Frontal cortex (tissue), 4 donors: ENCODE results near the gene ZSCAN4. TPM values are rescaled to one million over a fixed set of nuclear protein-coding genes. Genes with fewer than 3 reads are reported as not detected.

Source experiments
- DNase-seq, 2 donors: peaks; one replicate each; pipeline ENCODE4 v3.0.0; 2012; ENCODE audit warnings: low spot score in 2 of 2
- FAIRE-seq: peaks from 2 replicates; lab custom pipeline; 2012; peaks lifted over from hg19 to GRCh38; lab: Jason Lieb, UNC
- total RNA-seq: library from RNA; depleted of rRNA; stranded (reverse); fragments of >200 nt; gene quantifications from one replicate; pipeline ENCODE4 v1.2.3, GENCODE V29; 2014
- donor health status: control.
- donor health status: control.
- donor health status: control.

Gene ZSCAN4
- not detected for total RNA-seq

- FAIRE-seq (no peak), DNase-seq (no peak)
Measured at GRCh38 chr19:57668635-57669034, at the start of gene ZSCAN4. Gene ZSCAN4 (plus strand): TSS chr19:57668935. CDS start chr19:57676146, 7,211 bp downstream.

- no peak for FAIRE-seq
- no peak for DNase-seq
Measured at GRCh38 chr19:57620673-57621348, 47.9 kb upstream of the ZSCAN4 start.

- FAIRE-seq = no peak
- no peak for DNase-seq
Measured at GRCh38 chr19:57623091-57623490, 45.6 kb upstream of the ZSCAN4 start.

GRCh38 chr19:57632987-57633831 lies 35.5 kb upstream of the ZSCAN4 start, which contains the start of gene ZNF211:
Gene ZNF211 (plus strand): TSS chr19:57633168. CDS start chr19:57633347, 179 bp downstream.
- DNase-seq = peak; percentile 84 to 92
- no peak for FAIRE-seq

- DNase-seq (no peak), FAIRE-seq (no peak)
Measured at GRCh38 chr19:57633832-57634131, 35.0 kb upstream of the ZSCAN4 start.

GRCh38 chr19:57637379-57637778 lies 31.4 kb upstream of the ZSCAN4 start:
- FAIRE-seq (no peak), DNase-seq (no peak)

GRCh38 chr19:57641715-57642234 lies 27.0 kb upstream of the ZSCAN4 start:
- FAIRE-seq = no peak

GRCh38 chr19:57642396-57643046 lies 26.2 kb upstream of the ZSCAN4 start:
- DNase-seq = no peak
- no peak for FAIRE-seq

More at GRCh38 chr19:57641715-57642234, 27.0 kb upstream of the ZSCAN4 start:
- no peak for DNase-seq

- FAIRE-seq (no peak), DNase-seq (no peak)
Measured at GRCh38 chr19:57643734-57644133, 25.0 kb upstream of the ZSCAN4 start.

- FAIRE-seq (no peak), DNase-seq (peak in 1 of 2 donors; percentile 12)
Measured at GRCh38 chr19:57648331-57649003, 20.3 kb upstream of the ZSCAN4 start.

GRCh38 chr19:57651654-57651996 lies 17.1 kb upstream of the ZSCAN4 start:
- FAIRE-seq (no peak), DNase-seq (no peak)

GRCh38 chr19:57653689-57654088 lies 15.0 kb upstream of the ZSCAN4 start:
- no peak for DNase-seq
- no peak for FAIRE-seq

- FAIRE-seq = no peak
- DNase-seq = no peak
Measured at GRCh38 chr19:57655443-57655842, 13.3 kb upstream of the ZSCAN4 start.

GRCh38 chr19:57656346-57656745 lies 12.4 kb upstream of the ZSCAN4 start:
- DNase-seq = no peak
- FAIRE-seq = no peak

- no peak for FAIRE-seq
Measured at GRCh38 chr19:57664269-57665127, 4.2 kb upstream of the ZSCAN4 start.

GRCh38 chr19:57665261-57665806 lies 3.4 kb upstream of the ZSCAN4 start:
- DNase-seq (no peak), FAIRE-seq (no peak)

More at GRCh38 chr19:57664269-57665127, 4.2 kb upstream of the ZSCAN4 start:
- DNase-seq = peak; percentile 52 to 63

- DNase-seq (no peak), FAIRE-seq (no peak)
Measured at GRCh38 chr19:57667228-57667627, 1.5 kb upstream of the ZSCAN4 start.

GRCh38 chr19:57671124-57671895 lies 2.6 kb downstream of the ZSCAN4 start:
- DNase-seq = no peak
- no peak for FAIRE-seq
